Measurements from ENCODE around the gene PEAK3.

The PEAK3 gene

GRCh38 chr19:2233601-2234280 lies 48.2 kb downstream of the PEAK3 start:
- TF ChIP-seq, protein P1, sequence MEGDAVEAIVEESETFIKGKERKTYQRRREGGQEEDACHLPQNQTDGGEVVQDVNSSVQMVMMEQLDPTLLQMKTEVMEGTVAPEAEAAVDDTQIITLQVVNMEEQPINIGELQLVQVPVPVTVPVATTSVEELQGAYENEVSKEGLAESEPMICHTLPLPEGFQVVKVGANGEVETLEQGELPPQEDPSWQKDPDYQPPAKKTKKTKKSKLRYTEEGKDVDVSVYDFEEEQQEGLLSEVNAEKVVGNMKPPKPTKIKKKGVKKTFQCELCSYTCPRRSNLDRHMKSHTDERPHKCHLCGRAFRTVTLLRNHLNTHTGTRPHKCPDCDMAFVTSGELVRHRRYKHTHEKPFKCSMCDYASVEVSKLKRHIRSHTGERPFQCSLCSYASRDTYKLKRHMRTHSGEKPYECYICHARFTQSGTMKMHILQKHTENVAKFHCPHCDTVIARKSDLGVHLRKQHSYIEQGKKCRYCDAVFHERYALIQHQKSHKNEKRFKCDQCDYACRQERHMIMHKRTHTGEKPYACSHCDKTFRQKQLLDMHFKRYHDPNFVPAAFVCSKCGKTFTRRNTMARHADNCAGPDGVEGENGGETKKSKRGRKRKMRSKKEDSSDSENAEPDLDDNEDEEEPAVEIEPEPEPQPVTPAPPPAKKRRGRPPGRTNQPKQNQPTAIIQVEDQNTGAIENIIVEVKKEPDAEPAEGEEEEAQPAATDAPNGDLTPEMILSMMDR (IDR thresholded peaks at IDR 0.05; ENCODE audit: borderline replicate concordance, insufficient read depth, low read depth, low read length) = no peak
- no peak overlapping the region for H3K4me3 ChIP-seq (ENCODE audit: low read depth, low read length)

- TF ChIP-seq, protein P1 (IDR thresholded peaks at IDR 0.05; ENCODE audit: borderline replicate concordance, insufficient read depth, low read depth, low read length) = no peak
- no peak overlapping the region for H3K4me3 ChIP-seq (ENCODE audit: low read depth, low read length)
Measured at GRCh38 chr19:2232286-2233151, 49.5 kb downstream of the PEAK3 start.

- TF ChIP-seq, protein P1 (IDR thresholded peaks at IDR 0.05; ENCODE audit: borderline replicate concordance, insufficient read depth, low read depth, low read length) = no peak
- H3K4me3 ChIP-seq (ENCODE audit: low read depth, low read length) = no peak overlapping the region
Measured at GRCh38 chr19:2231621-2232221, 50.3 kb downstream of the PEAK3 start.

- TF ChIP-seq, protein P1 (IDR thresholded peaks at IDR 0.05; ENCODE audit: borderline replicate concordance, insufficient read depth, low read depth, low read length) = no peak
- H3K4me3 ChIP-seq (ENCODE audit: low read depth, low read length) = no peak overlapping the region
Measured at GRCh38 chr19:2230807-2231533, 51.0 kb downstream of the PEAK3 start.

DNA sequence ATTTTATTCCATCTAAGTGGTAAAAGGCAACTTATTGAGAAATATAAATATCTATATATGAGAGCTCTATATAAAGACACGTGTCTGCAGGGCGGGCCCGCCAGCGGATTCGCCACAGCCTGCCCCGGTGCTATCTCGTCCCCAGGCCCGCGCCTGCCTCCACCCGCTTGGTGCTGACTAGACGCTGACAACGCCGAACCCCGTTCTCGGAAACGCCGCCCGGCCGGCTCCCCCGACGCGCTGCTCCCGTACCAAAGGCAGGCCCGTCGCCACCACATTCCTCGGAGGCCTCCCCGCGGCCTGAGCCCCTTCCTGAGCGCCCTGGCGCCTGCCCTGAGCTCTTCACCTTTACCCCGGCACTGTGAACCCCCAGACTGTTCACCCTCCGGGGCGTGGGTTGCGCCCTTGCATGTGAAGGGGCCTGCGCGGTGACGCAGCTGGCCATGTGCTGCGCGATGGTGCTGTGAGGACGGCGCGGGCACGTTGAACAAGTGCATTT lies 51.9 kb downstream of the PEAK3 start:
- H3K4me3 ChIP-seq (ENCODE audit: low read depth, low read length) = no peak overlapping the region
- TF ChIP-seq, protein P1 (IDR thresholded peaks at IDR 0.05; ENCODE audit: borderline replicate concordance, insufficient read depth, low read depth, low read length) = no peak

GRCh38 chr19:2229103-2230032 lies 52.6 kb downstream of the PEAK3 start:
- no peak overlapping the region for H3K4me3 ChIP-seq (ENCODE audit: low read depth, low read length)
- TF ChIP-seq, protein P1 (IDR thresholded peaks at IDR 0.05; ENCODE audit: borderline replicate concordance, insufficient read depth, low read depth, low read length) = no peak

All from GM12875 (cell line).